Measurements from ENCODE around the gene EVPL. TPM values are rescaled to one million over a fixed set of nuclear protein-coding genes. Genes with fewer than 3 reads are reported as not detected.

Gene EVPL
- total and polyA plus RNA-seq, 2 of the 13 experiments (the other 11 are each of a cell fraction or from before 2014, with no cell fraction given), result 2.1 to 8.2 TPM

- TF ChIP-seq HINFP (CRISPR knock-in tag; IDR thresholded peaks at IDR 0.05; ENCODE audit: low read depth) (no peak), TFAP4 (IDR thresholded peaks at IDR 0.05; ENCODE audit: borderline replicate concordance, low read depth) (no peak), U2AF2 (IDR thresholded peaks at IDR 0.05; ENCODE audit: low read depth, low read length) (no peak), ZNF407 (CRISPR knock-in tag; IDR thresholded peaks at IDR 0.05; ENCODE audit: not compliant biosample characterization) (no peak), KAT7 (CRISPR knock-in tag; IDR thresholded peaks at IDR 0.05; ENCODE audit: borderline replicate concordance) (no peak), SNAPC4 (CRISPR knock-in tag; IDR thresholded peaks at IDR 0.05) (no peak), USF2 (IDR thresholded peaks at IDR 0.05; ENCODE audit: low read depth, low read length) (0 out of 2 replicates have a peak, but pooled peaks have one; percentile 2), USF2 (CRISPR knock-in tag; IDR thresholded peaks at IDR 0.05; ENCODE audit: borderline replicate concordance) (no peak), BHLHE40 (IDR thresholded peaks at IDR 0.05; ENCODE audit: low read length) (0 out of 2 replicates have a peak, but pooled peaks have one; percentile 6)
Measured at GRCh38 chr17:76075364-76076145, 48.4 kb upstream of the EVPL start (continued).

Data from HepG2 (cell line).